ENCODE results near the gene LMO3. TPM values are rescaled to one million over a fixed set of nuclear protein-coding genes. Genes with fewer than 3 reads are reported as not detected.
"Not testable (repeated sequence)": the region's sequence is repeated elsewhere in the genome, so short reads cannot be mapped to it uniquely, and the experiment has no call there.

The LMO3 gene
- total RNA-seq, 1 donor: not detected

- H3K27me3 ChIP-seq (ENCODE audit: insufficient read depth, low read length); H3K9me3 ChIP-seq (ENCODE audit: low read depth, low read length); H3K4me3 ChIP-seq (ENCODE audit: low read length); H3K4me1 ChIP-seq (ENCODE audit: insufficient read depth, low read length): not testable (repeated sequence)
These were observed 68.3 kb downstream of the LMO3 start for GRCh38 chr12:16537652-16538051.

GRCh38 chr12:16531621-16532020, 74.3 kb downstream of the LMO3 start:
- no peaks in the 10 kb centered on the region for H3K27me3 ChIP-seq (ENCODE audit: insufficient read depth, low read length)
- H3K9me3 ChIP-seq (ENCODE audit: low read depth, low read length): no peaks in the 10 kb centered on the region
- no peak overlapping the region for H3K4me3 ChIP-seq (ENCODE audit: low read length)
- no peaks in the 10 kb centered on the region for H3K4me1 ChIP-seq (ENCODE audit: insufficient read depth, low read length)

- H3K9me3 ChIP-seq (ENCODE audit: low read depth, low read length): no peaks in the 10 kb centered on the region
- no peaks in the 10 kb centered on the region for H3K4me1 ChIP-seq (ENCODE audit: insufficient read depth, low read length)
- H3K4me3 ChIP-seq (ENCODE audit: low read length): no peak overlapping the region
- no peaks in the 10 kb centered on the region for H3K27me3 ChIP-seq (ENCODE audit: insufficient read depth, low read length)
These were observed 75.6 kb downstream of the LMO3 start for GRCh38 chr12:16530268-16530850.

GRCh38 chr12:16526693-16527092, 79.3 kb downstream of the LMO3 start:
- Histone ChIP-seq H3K4me1 (ENCODE audit: insufficient read depth, low read length) (no peaks in the 10 kb centered on the region), H3K9me3 (ENCODE audit: low read depth, low read length) (no peaks in the 10 kb centered on the region), H3K27me3 (ENCODE audit: insufficient read depth, low read length) (no peaks in the 10 kb centered on the region), H3K4me3 (ENCODE audit: low read length) (no peak overlapping the region)

GRCh38 chr12:16524378-16524777, 81.6 kb downstream of the LMO3 start:
- no peak overlapping the region for H3K4me3 ChIP-seq (ENCODE audit: low read length)
- H3K27me3 ChIP-seq (ENCODE audit: insufficient read depth, low read length): no peaks in the 10 kb centered on the region
- no peaks in the 10 kb centered on the region for H3K9me3 ChIP-seq (ENCODE audit: low read depth, low read length)
- no peaks in the 10 kb centered on the region for H3K4me1 ChIP-seq (ENCODE audit: insufficient read depth, low read length)

GRCh38 chr12:16523951-16524331, 82.0 kb downstream of the LMO3 start:
- H3K4me3 ChIP-seq (ENCODE audit: low read length): no peak overlapping the region
- H3K27me3 ChIP-seq (ENCODE audit: insufficient read depth, low read length): no peaks in the 10 kb centered on the region
- no peaks in the 10 kb centered on the region for H3K9me3 ChIP-seq (ENCODE audit: low read depth, low read length)
- H3K4me1 ChIP-seq (ENCODE audit: insufficient read depth, low read length): no peaks in the 10 kb centered on the region

- Histone ChIP-seq H3K4me1 (ENCODE audit: insufficient read depth, low read length) (no peaks in the 10 kb centered on the region), H3K27me3 (ENCODE audit: insufficient read depth, low read length) (no peaks in the 10 kb centered on the region), H3K9me3 (ENCODE audit: low read depth, low read length) (no peaks in the 10 kb centered on the region), H3K4me3 (ENCODE audit: low read length) (no peak overlapping the region)
These were observed 82.5 kb downstream of the LMO3 start for GRCh38 chr12:16523284-16523950.

GRCh38 chr12:16520328-16520727, 85.6 kb downstream of the LMO3 start:
- H3K27me3 ChIP-seq (ENCODE audit: insufficient read depth, low read length): no peaks in the 10 kb centered on the region
- no peaks in the 10 kb centered on the region for H3K9me3 ChIP-seq (ENCODE audit: low read depth, low read length)
- H3K4me1 ChIP-seq (ENCODE audit: insufficient read depth, low read length): no peaks in the 10 kb centered on the region
- H3K4me3 ChIP-seq (ENCODE audit: low read length): no peak overlapping the region

- no peak overlapping the region for H3K4me3 ChIP-seq (ENCODE audit: low read length)
- no peaks in the 10 kb centered on the region for H3K4me1 ChIP-seq (ENCODE audit: insufficient read depth, low read length)
- no peaks in the 10 kb centered on the region for H3K27me3 ChIP-seq (ENCODE audit: insufficient read depth, low read length)
- H3K9me3 ChIP-seq (ENCODE audit: low read depth, low read length): no peaks in the 10 kb centered on the region
These were observed 90.3 kb downstream of the LMO3 start for GRCh38 chr12:16515666-16516065.

GRCh38 chr12:16513231-16513630, 92.7 kb downstream of the LMO3 start:
- Histone ChIP-seq H3K4me3 (ENCODE audit: low read length) (no peak overlapping the region), H3K27me3 (ENCODE audit: insufficient read depth, low read length) (no peaks in the 10 kb centered on the region)

GRCh38 chr12:16509411-16509810, 96.6 kb downstream of the LMO3 start:
- H3K9me3 ChIP-seq (ENCODE audit: low read depth, low read length): no peaks in the 10 kb centered on the region
- H3K27me3 ChIP-seq (ENCODE audit: insufficient read depth, low read length): no peaks in the 10 kb centered on the region
- H3K4me3 ChIP-seq (ENCODE audit: low read length): no peak overlapping the region
- H3K4me1 ChIP-seq (ENCODE audit: insufficient read depth, low read length): no peaks in the 10 kb centered on the region

More at GRCh38 chr12:16513231-16513630, 92.7 kb downstream of the LMO3 start:
- Histone ChIP-seq H3K4me1 (ENCODE audit: insufficient read depth, low read length) (no peaks in the 10 kb centered on the region), H3K9me3 (ENCODE audit: low read depth, low read length) (no peaks in the 10 kb centered on the region)

GRCh38 chr12:16506394-16506793, 99.6 kb downstream of the LMO3 start:
- Histone ChIP-seq H3K27me3 (ENCODE audit: insufficient read depth, low read length) (no peaks in the 10 kb centered on the region), H3K9me3 (ENCODE audit: low read depth, low read length) (no peaks in the 10 kb centered on the region), H3K4me3 (ENCODE audit: low read length) (no peak overlapping the region), H3K4me1 (ENCODE audit: insufficient read depth, low read length) (no peaks in the 10 kb centered on the region)

- no peaks in the 10 kb centered on the region for H3K4me1 ChIP-seq (ENCODE audit: insufficient read depth, low read length)
- H3K27me3 ChIP-seq (ENCODE audit: insufficient read depth, low read length): no peaks in the 10 kb centered on the region
- H3K4me3 ChIP-seq (ENCODE audit: low read length): no peak overlapping the region
- no peaks in the 10 kb centered on the region for H3K9me3 ChIP-seq (ENCODE audit: low read depth, low read length)
These were observed 101.8 kb downstream of the LMO3 start for GRCh38 chr12:16504200-16504599.

GRCh38 chr12:16499611-16500010, 106.4 kb downstream of the LMO3 start:
- no peak overlapping the region for H3K4me3 ChIP-seq (ENCODE audit: low read length)

More at GRCh38 chr12:16499611-16500010, 106.4 kb downstream of the LMO3 start:
- Histone ChIP-seq H3K4me1 (ENCODE audit: insufficient read depth, low read length) (no peaks in the 10 kb centered on the region), H3K9me3 (ENCODE audit: low read depth, low read length) (no peaks in the 10 kb centered on the region), H3K27me3 (ENCODE audit: insufficient read depth, low read length) (no peaks in the 10 kb centered on the region)

All from mononuclear cell (primary cell).